Hematopoietic multipotent progenitor cell (in vitro differentiated cells): Measurements from ENCODE around the gene GDF7. TPM values are rescaled to one million over a fixed set of nuclear protein-coding genes. Genes with fewer than 3 reads are reported as not detected.
"Not testable (repeated sequence)": the region's sequence is repeated elsewhere in the genome, so short reads cannot be mapped to it uniquely, and the experiment has no call there.

Experiments
- DNase-seq, 3 donors: peaks; one replicate each; pipeline ENCODE4 v3.0.0-alpha.2; 2011 to 2015; ENCODE audit warnings: low read depth in 2 of 3, low spot score in 2 of 3
- total RNA-seq: library from RNA; depleted of rRNA; stranded (reverse); fragments of >200 nt; gene quantifications from one replicate; pipeline ENCODE4 v1.2.3, GENCODE V29; 2012

GDF7 gene
- total RNA-seq, 1 donor: 2.2 TPM

GRCh38 chr2:20691076-20691734, 24.3 kb downstream of the GDF7 start:
- no peak for DNase-seq

- no peak for DNase-seq
These were observed 25.1 kb downstream of the GDF7 start for GRCh38 chr2:20692081-20692480.

- no peak for DNase-seq
These were observed 26.4 kb downstream of the GDF7 start for GRCh38 chr2:20693317-20693716.

GRCh38 chr2:20696366-20696765, 29.4 kb downstream of the GDF7 start:
- no peak for DNase-seq

- no peak for DNase-seq
These were observed 30.5 kb downstream of the GDF7 start for GRCh38 chr2:20697322-20697934.

- DNase-seq: peak in 1 of 3 donors; percentile 51
These were observed 32.1 kb downstream of the GDF7 start for GRCh38 chr2:20698916-20699613.

GRCh38 chr2:20702563-20702962, 35.6 kb downstream of the GDF7 start:
- no peak for DNase-seq

GRCh38 chr2:20704886-20705285, 37.9 kb downstream of the GDF7 start:
- no peak for DNase-seq

- DNase-seq: no peak
These were observed 39.3 kb downstream of the GDF7 start for GRCh38 chr2:20706217-20706616.

GRCh38 chr2:20706786-20707185, 39.8 kb downstream of the GDF7 start:
- no peak for DNase-seq

- no peak for DNase-seq
These were observed 40.7 kb downstream of the GDF7 start for GRCh38 chr2:20707601-20708000.

- not testable (repeated sequence) for DNase-seq
These were observed 44.7 kb downstream of the GDF7 start for GRCh38 chr2:20711641-20712040.

- not testable (repeated sequence) for DNase-seq
These were observed 46.6 kb downstream of the GDF7 start for GRCh38 chr2:20713585-20713984.

- not testable (repeated sequence) for DNase-seq
These were observed 47.5 kb downstream of the GDF7 start for GRCh38 chr2:20714412-20714811.

- not testable (repeated sequence) for DNase-seq
These were observed 49.2 kb downstream of the GDF7 start for GRCh38 chr2:20716164-20716563.

- DNase-seq: no peak
These were observed 50.7 kb downstream of the GDF7 start for GRCh38 chr2:20717641-20718040.

- DNase-seq: peak in 1 of 3 donors; percentile 17
These were observed 55.8 kb downstream of the GDF7 start for GRCh38 chr2:20722592-20723240.

GRCh38 chr2:20723543-20723942, 56.6 kb downstream of the GDF7 start:
- no peak for DNase-seq

GRCh38 chr2:20724500-20725053, 57.6 kb downstream of the GDF7 start:
- DNase-seq: no peak

- no peak for DNase-seq
These were observed 58.8 kb downstream of the GDF7 start for GRCh38 chr2:20725782-20726181.

- no peak for DNase-seq
These were observed 60.0 kb downstream of the GDF7 start for GRCh38 chr2:20726913-20727312.
